HepG2 (cell line): ENCODE measurements around the gene ANKRD40. TPM values are rescaled to one million over a fixed set of nuclear protein-coding genes. Genes with fewer than 3 reads are reported as not detected.

ENCODE experiments used
- ATAD3A ChIP-seq: sonication (generic); formaldehyde crosslinking; IDR thresholded peaks from 2 replicates; pipeline ENCODE4 v1.4.0; 2020; ENCODE audit warnings: missing genetic modification reagents
- CREB1 ChIP-seq, 2 experiments: fragments of 450-650 bp in 1 of 2; IDR thresholded peaks; 2 replicates each; pipeline ENCODE4 v1.6.1; 2016 to 2017; ENCODE audit warnings: control low read depth in 1 of 2, mild to moderate bottlenecking in 1 of 2, missing compliant biosample characterization in 1 of 2, missing genetic modification characterization in 1 of 2
- DNMT3B ChIP-seq: conservative IDR thresholded peaks from 2 replicates; pipeline ENCODE4 v1.6.1; 2016; ENCODE audit warnings: missing biosample characterization, control low read depth
- DRAP1 ChIP-seq: IDR thresholded peaks from 2 replicates; pipeline ENCODE4 v1.6.1; 2016; ENCODE audit warnings: missing genetic modification reagents, missing compliant biosample characterization
- GABPB1 ChIP-seq: IDR thresholded peaks from 2 replicates; pipeline ENCODE4 v1.6.1; 2016; ENCODE audit warnings: mild to moderate bottlenecking, missing genetic modification reagents, moderate library complexity, missing compliant biosample characterization
- IRX3 ChIP-seq: sonication (generic); formaldehyde crosslinking; IDR thresholded peaks from 2 replicates; pipeline ENCODE4 v1.8.1; 2023; ENCODE audit warnings: mild to moderate bottlenecking, low read depth, missing genetic modification reagents, borderline replicate concordance
- KAT2B ChIP-seq: fragments of 150-350 bp; IDR thresholded peaks from 2 replicates; pipeline ENCODE4 v1.6.1; 2014; ENCODE audit warnings: low read depth, low read length, borderline replicate concordance
- KDM5B ChIP-seq: sonication (generic); formaldehyde crosslinking; IDR thresholded peaks from 2 replicates; pipeline ENCODE4 v1.4.0; 2020; ENCODE audit warnings: missing genetic modification reagents, mild to moderate bottlenecking, borderline replicate concordance
- KDM6A ChIP-seq: IDR thresholded peaks from 2 replicates; pipeline ENCODE4 v1.6.1; 2016; ENCODE audit warnings: low read depth
- KLF13 ChIP-seq: sonication (generic); formaldehyde crosslinking; IDR thresholded peaks from 2 replicates; pipeline ENCODE4 v1.4.0; 2020; ENCODE audit warnings: mild to moderate bottlenecking, missing genetic modification reagents
- KLF9 ChIP-seq: IDR thresholded peaks from 2 replicates; pipeline ENCODE4 v1.6.1; 2016; ENCODE audit warnings: low read depth
- ONECUT2 ChIP-seq: sonication (generic); formaldehyde crosslinking; IDR thresholded peaks from 2 replicates; pipeline ENCODE4 v1.4.0; 2020; ENCODE audit warnings: missing genetic modification reagents
- RAD21 ChIP-seq: fragments of 450-650 bp; formaldehyde crosslinking; IDR thresholded peaks from 2 replicates; pipeline ENCODE4 v1.5.0; 2020; ENCODE audit warnings: mild to moderate bottlenecking
- RBM22 ChIP-seq: fragments of 200-400 bp; formaldehyde crosslinking; optimal IDR thresholded peaks from 2 replicates; pipeline ENCODE3; 2017; ENCODE audit warnings: mild to moderate bottlenecking, low read length, moderate library complexity
- RBM39 ChIP-seq: fragments of 200-400 bp; formaldehyde crosslinking; IDR thresholded peaks from one replicate; pipeline ENCODE4 v1.6.1; 2018; ENCODE audit warnings: antibody characterized with exemption, mild to moderate bottlenecking, low read depth, low read length; ENCODE audit not compliant: poor library complexity, severe bottlenecking
- SNAI1 ChIP-seq: sonication (generic); formaldehyde crosslinking; IDR thresholded peaks from 2 replicates; pipeline ENCODE4 v1.5.0; 2020; ENCODE audit warnings: mild to moderate bottlenecking, missing genetic modification reagents, borderline replicate concordance
- THAP7 ChIP-seq: sonication (generic); formaldehyde crosslinking; IDR thresholded peaks from 2 replicates; pipeline ENCODE4 v1.8.1; 2023; ENCODE audit warnings: mild to moderate bottlenecking, missing genetic modification reagents
- ZBTB34 ChIP-seq: sonication (generic); formaldehyde crosslinking; IDR thresholded peaks from 2 replicates; pipeline ENCODE4 v1.8.0; 2022; ENCODE audit warnings: mild to moderate bottlenecking, missing genetic modification reagents
- ZFY ChIP-seq: sonication (generic); formaldehyde crosslinking; IDR thresholded peaks from 2 replicates; pipeline ENCODE4 v1.4.0; 2020; ENCODE audit warnings: missing genetic modification reagents
- ZKSCAN8 ChIP-seq: IDR thresholded peaks from 2 replicates; pipeline ENCODE4 v1.6.1; 2016; ENCODE audit warnings: borderline replicate concordance, missing genetic modification reagents, missing compliant biosample characterization
- ZNF20 ChIP-seq: sonication (generic); formaldehyde crosslinking; IDR thresholded peaks from 2 replicates; pipeline ENCODE4 v1.4.0; 2020; ENCODE audit warnings: mild to moderate bottlenecking, moderate library complexity, missing genetic modification reagents
- ZNF292 ChIP-seq: sonication (generic); formaldehyde crosslinking; IDR thresholded peaks from 2 replicates; pipeline ENCODE4 v1.8.1; 2022; ENCODE audit warnings: mild to moderate bottlenecking, low read depth, missing genetic modification reagents, borderline replicate concordance
- ZNF512B ChIP-seq: sonication (generic); formaldehyde crosslinking; IDR thresholded peaks from 2 replicates; pipeline ENCODE4 v1.5.1; 2020; ENCODE audit warnings: missing genetic modification reagents, mild to moderate bottlenecking, borderline replicate concordance
- ZNF598 ChIP-seq: sonication (generic); formaldehyde crosslinking; IDR thresholded peaks from 2 replicates; pipeline ENCODE4 v1.5.1; 2020; ENCODE audit warnings: mild to moderate bottlenecking, missing genetic modification reagents, borderline replicate concordance
- ZNF724P ChIP-seq: sonication (generic); formaldehyde crosslinking; IDR thresholded peaks from 2 replicates; pipeline ENCODE4 v1.8.0; 2022; ENCODE audit warnings: missing genetic modification reagents, borderline replicate concordance
- polyA plus RNA-seq, 8 experiments: library from polyadenylated mRNA; depleted of rRNA in 3 of 8; stranded (reverse) in 7 of 8; unstranded in 1 of 8; fragments of >200 nt; fragmentation: Illumina TruSeq in 4 of 8; extraction: Trizol in 4 of 8; gene quantifications; 2 replicates each; pipeline versions ENCODE4 v1.2.1 to v1.2.3, GENCODE V29; 2011 to 2016; ENCODE audit warnings: low read depth in 4 of 8, missing spikeins in 1 of 8, mixed read lengths in 1 of 8; ENCODE audit not compliant: insufficient read depth in 1 of 8
- total RNA-seq, 5 experiments: library from RNA; depleted of rRNA; stranded (reverse); fragments of >200 nt; fragmentation: Illumina TruSeq; extraction: Trizol; gene quantifications; 2 replicates each; pipeline ENCODE4 v1.2.3, GENCODE V29; 2016; ENCODE audit warnings: low read depth in 1 of 5

Gene ANKRD40
- total and polyA plus RNA-seq, 2 of the 13 experiments (the other 11 are each of a cell fraction or from before 2014, with no cell fraction given), result 35.0 to 46.4 TPM

- no peak for TF ChIP-seq ZBTB34
- no peak for TF ChIP-seq IRX3 (CRISPR knock-in tag)
- TF ChIP-seq DNMT3B (CRISPR knock-in tag), result no peak
- TF ChIP-seq GABPB1 (CRISPR knock-in tag), result 0 out of 2 replicates have a peak, but pooled peaks have one; percentile 7
- TF ChIP-seq ZFY (CRISPR knock-in tag), result no peak
- no peak for TF ChIP-seq ZNF292 (CRISPR knock-in tag)
- TF ChIP-seq KAT2B, result no peak
- TF ChIP-seq ATAD3A, result no peak
- no peak for TF ChIP-seq KDM6A (CRISPR knock-in tag)
- no peak for TF ChIP-seq ZNF512B (CRISPR knock-in tag)
- TF ChIP-seq DRAP1 (CRISPR knock-in tag), result no peak
- TF ChIP-seq KDM5B (CRISPR knock-in tag), result no peak
- TF ChIP-seq ONECUT2 (CRISPR knock-in tag), result no peak
- no peak for TF ChIP-seq KLF9
- TF ChIP-seq RBM22, result peak; percentile 85
- TF ChIP-seq ZNF724P, result no peak; the same call in 1 of the 2 replicates
- no peak for TF ChIP-seq SNAI1 (CRISPR knock-in tag)
- TF ChIP-seq KLF13 (CRISPR knock-in tag), result no peak
- no peak for TF ChIP-seq CREB1 (IDR thresholded peaks at IDR 0.05)
- no peak for TF ChIP-seq CREB1 (CRISPR knock-in tag; IDR thresholded peaks at IDR 0.05)
- TF ChIP-seq RAD21, result peak; percentile 17; the same call in 1 of the 2 replicates
- TF ChIP-seq THAP7, result no peak
- TF ChIP-seq RBM39, result no peak
- 0 out of 2 replicates have a peak, but pooled peaks have one; percentile 9 for TF ChIP-seq ZNF20 (CRISPR knock-in tag)
- no peak for TF ChIP-seq ZNF598 (CRISPR knock-in tag)
- TF ChIP-seq ZKSCAN8 (CRISPR knock-in tag), result no peak
Measured at GRCh38 chr17:50685691-50686493, 21.8 kb downstream of the ANKRD40 start (continued).
